NCI-H2227 treated with DMSO at 0.1 percent for 48 hours (cell line): ENCODE data around the gene PRKAG2.

Experiments used
- DNase-seq: peaks from one replicate; lab custom pipeline; 2025; lab: John Stamatoyannopoulos, UW

Gene PRKAG2

GRCh38 chr7:151724920-151725584, 151.9 kb downstream of the PRKAG2 start:
- DNase-seq, result no peak

- DNase-seq, result no peak
Measured at GRCh38 chr7:151724250-151724915, 152.5 kb downstream of the PRKAG2 start.

GRCh38 chr7:151723321-151723720, 153.6 kb downstream of the PRKAG2 start:
- no peak for DNase-seq

GRCh38 chr7:151722533-151722932, 154.4 kb downstream of the PRKAG2 start:
- DNase-seq, result no peak

GRCh38 chr7:151721694-151722093, 155.2 kb downstream of the PRKAG2 start:
- DNase-seq, result no peak

- no peak for DNase-seq
Measured at GRCh38 chr7:151721236-151721635, 155.7 kb downstream of the PRKAG2 start.

- peak; percentile 12 for DNase-seq
Measured at GRCh38 chr7:151720280-151720679, 156.6 kb downstream of the PRKAG2 start.

GRCh38 chr7:151719897-151720242, 157.0 kb downstream of the PRKAG2 start:
- no peak for DNase-seq

- DNase-seq, result no peak
Measured at GRCh38 chr7:151719031-151719896, 157.7 kb downstream of the PRKAG2 start.

- no peak for DNase-seq
Measured at GRCh38 chr7:151717918-151718317, 159.0 kb downstream of the PRKAG2 start.

GRCh38 chr7:151717415-151717814, 159.5 kb downstream of the PRKAG2 start:
- no peak for DNase-seq

GRCh38 chr7:151716323-151716722, 160.6 kb downstream of the PRKAG2 start:
- no peak for DNase-seq

GRCh38 chr7:151715666-151716315, 161.1 kb downstream of the PRKAG2 start:
- DNase-seq, result no peak

GRCh38 chr7:151714201-151714600, 162.7 kb downstream of the PRKAG2 start:
- no peak for DNase-seq

GRCh38 chr7:151712810-151713125, 164.1 kb downstream of the PRKAG2 start:
- no peak for DNase-seq

- no peak for DNase-seq
Measured at GRCh38 chr7:151711906-151712809, 164.8 kb downstream of the PRKAG2 start.

GRCh38 chr7:151711435-151711872, 165.5 kb downstream of the PRKAG2 start:
- no peak for DNase-seq

GRCh38 chr7:151710646-151711434, 166.1 kb downstream of the PRKAG2 start:
- DNase-seq, result no peak

- DNase-seq, result no peak
Measured at GRCh38 chr7:151710121-151710640, 166.7 kb downstream of the PRKAG2 start.
